Neural cell (in vitro differentiated cells): ENCODE results near the gene OAS3.

Experiments
- EP300 ChIP-seq: fragments of 450-650 bp; conservative IDR thresholded peaks from 2 replicates; pipeline ENCODE4 v1.6.1; 2014; ENCODE audit warnings: antibody characterized with exemption, mild to moderate bottlenecking, moderate library complexity; ENCODE audit not compliant: poor library complexity, severe bottlenecking
- EZH2 ChIP-seq: fragments of 200-600, 300-800 bp; shearing (Covaris generic), sonication (generic); IDR thresholded peaks from 2 replicates; pipeline ENCODE4 v1.6.1; 2014; ENCODE audit warnings: antibody characterized with exemption, low read length, borderline replicate concordance, mild to moderate bottlenecking; ENCODE audit not compliant: insufficient read depth, poor library complexity, severe bottlenecking
- MXI1 ChIP-seq: fragments of 450-650 bp; conservative IDR thresholded peaks from 2 replicates; pipeline ENCODE4 v1.6.1; 2014; ENCODE audit warnings: antibody characterized with exemption, mild to moderate bottlenecking; ENCODE audit not compliant: poor library complexity, severe bottlenecking
- POLR2AphosphoS5 ChIP-seq: IDR thresholded peaks from 2 replicates; pipeline ENCODE4 v1.6.1; 2012
- RAD21 ChIP-seq: fragments of 450-650 bp; conservative IDR thresholded peaks from 2 replicates; pipeline ENCODE4 v1.6.1; 2014; ENCODE audit warnings: antibody characterized with exemption, mild to moderate bottlenecking, moderate library complexity
- REST ChIP-seq: IDR thresholded peaks from 2 replicates; pipeline ENCODE4 v1.6.1; 2012; ENCODE audit warnings: borderline replicate concordance
- SMC3 ChIP-seq: fragments of 450-650 bp; conservative IDR thresholded peaks from 2 replicates; pipeline ENCODE4 v1.6.1; 2014; ENCODE audit warnings: antibody characterized with exemption, mild to moderate bottlenecking, moderate library complexity; ENCODE audit not compliant: poor library complexity
- TAF1 ChIP-seq: IDR thresholded peaks from 2 replicates; pipeline ENCODE4 v1.6.1; 2012; ENCODE audit warnings: low read depth
- TF ChIP-seq, protein P1 (sequence below): fragments of 450-650 bp; IDR thresholded peaks from 2 replicates; pipeline ENCODE4 v1.5.1; 2014; ENCODE audit warnings: antibody characterized with exemption, mild to moderate bottlenecking, moderate library complexity; ENCODE audit not compliant: poor library complexity, severe bottlenecking

GRCh38 chr12:112927475-112927874, 10.8 kb upstream of the OAS3 start:
- TF ChIP-seq, protein P1, sequence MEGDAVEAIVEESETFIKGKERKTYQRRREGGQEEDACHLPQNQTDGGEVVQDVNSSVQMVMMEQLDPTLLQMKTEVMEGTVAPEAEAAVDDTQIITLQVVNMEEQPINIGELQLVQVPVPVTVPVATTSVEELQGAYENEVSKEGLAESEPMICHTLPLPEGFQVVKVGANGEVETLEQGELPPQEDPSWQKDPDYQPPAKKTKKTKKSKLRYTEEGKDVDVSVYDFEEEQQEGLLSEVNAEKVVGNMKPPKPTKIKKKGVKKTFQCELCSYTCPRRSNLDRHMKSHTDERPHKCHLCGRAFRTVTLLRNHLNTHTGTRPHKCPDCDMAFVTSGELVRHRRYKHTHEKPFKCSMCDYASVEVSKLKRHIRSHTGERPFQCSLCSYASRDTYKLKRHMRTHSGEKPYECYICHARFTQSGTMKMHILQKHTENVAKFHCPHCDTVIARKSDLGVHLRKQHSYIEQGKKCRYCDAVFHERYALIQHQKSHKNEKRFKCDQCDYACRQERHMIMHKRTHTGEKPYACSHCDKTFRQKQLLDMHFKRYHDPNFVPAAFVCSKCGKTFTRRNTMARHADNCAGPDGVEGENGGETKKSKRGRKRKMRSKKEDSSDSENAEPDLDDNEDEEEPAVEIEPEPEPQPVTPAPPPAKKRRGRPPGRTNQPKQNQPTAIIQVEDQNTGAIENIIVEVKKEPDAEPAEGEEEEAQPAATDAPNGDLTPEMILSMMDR, result no peak
- TF ChIP-seq SMC3, result no peak
- no peak for TF ChIP-seq RAD21
- no peak for TF ChIP-seq POLR2AphosphoS5
- no peak for TF ChIP-seq EZH2
- TF ChIP-seq REST, result no peak
- no peak for TF ChIP-seq MXI1
- TF ChIP-seq EP300, result no peak
- no peak for TF ChIP-seq TAF1
